ENCODE measurements around the gene NOL11.
"Not testable (repeated sequence)": the region's sequence is repeated elsewhere in the genome, so short reads cannot be mapped to it uniquely, and the experiment has no call there.

NOL11 gene

DNA sequence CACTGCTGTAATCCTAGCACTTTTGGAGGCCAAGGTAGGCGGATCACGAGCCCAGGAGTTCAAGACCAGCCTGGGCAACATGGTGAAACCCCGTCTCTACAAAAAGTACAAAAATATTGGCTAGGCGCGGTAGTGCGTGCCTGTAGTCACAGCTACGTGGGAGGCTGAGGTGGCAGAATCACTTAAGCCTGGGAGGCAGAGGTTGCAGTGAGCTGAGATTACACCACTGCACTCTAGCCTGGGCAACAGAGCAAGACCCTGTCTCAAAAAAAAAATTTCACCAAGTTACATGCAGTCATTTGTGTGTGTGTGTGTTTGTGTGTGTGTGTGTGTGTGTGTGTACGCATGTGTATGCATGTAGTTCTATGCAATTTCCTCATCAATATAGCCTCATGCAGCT is 14.9 kb upstream of the NOL11 start:
- intact Hi-C loops (cut with DNase I); DNase-seq: not testable (repeated sequence)

DNA sequence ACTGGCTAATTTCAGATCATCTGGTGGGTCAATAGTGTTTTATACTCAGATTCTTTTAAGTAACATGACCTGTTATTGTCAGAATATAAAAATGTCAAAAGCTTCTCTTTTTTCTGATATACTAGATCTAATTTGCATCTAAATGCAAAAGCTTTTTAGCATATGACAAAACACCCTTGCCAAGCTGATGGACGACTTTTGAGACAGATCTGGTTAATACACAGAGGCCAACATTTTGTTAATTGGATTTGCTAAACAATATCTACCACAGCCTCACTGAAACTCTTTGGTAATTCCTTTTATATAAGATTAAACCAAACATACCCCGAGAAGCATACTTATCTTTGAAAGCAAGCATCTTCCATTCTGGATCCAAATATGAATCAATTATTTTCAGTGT is 10.3 kb upstream of the NOL11 start:
- intact Hi-C loops (cut with DNase I) = no loop called here
- DNase-seq = no peak

DNA sequence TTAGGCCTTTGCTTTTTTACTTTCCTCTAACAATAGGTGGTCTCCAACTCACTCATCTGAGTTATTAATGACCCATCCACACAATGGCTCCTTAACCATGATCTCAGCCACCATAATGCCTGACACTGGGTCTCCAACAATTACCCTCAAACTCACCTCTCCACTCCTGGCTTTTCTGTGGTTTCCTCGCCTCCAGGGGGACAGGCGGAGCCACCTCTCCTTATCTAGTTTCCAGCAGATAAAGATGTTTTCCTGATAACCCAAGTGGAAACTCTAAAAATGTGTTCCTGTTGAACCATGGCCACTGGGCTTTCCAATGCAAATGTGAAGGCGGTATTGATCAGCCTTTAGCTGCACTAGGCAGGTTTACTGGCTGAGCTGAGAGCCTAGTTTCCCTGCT is 9.4 kb upstream of the NOL11 start:
- intact Hi-C loops (cut with DNase I) = no loop called here
- DNase-seq = no peak

DNA sequence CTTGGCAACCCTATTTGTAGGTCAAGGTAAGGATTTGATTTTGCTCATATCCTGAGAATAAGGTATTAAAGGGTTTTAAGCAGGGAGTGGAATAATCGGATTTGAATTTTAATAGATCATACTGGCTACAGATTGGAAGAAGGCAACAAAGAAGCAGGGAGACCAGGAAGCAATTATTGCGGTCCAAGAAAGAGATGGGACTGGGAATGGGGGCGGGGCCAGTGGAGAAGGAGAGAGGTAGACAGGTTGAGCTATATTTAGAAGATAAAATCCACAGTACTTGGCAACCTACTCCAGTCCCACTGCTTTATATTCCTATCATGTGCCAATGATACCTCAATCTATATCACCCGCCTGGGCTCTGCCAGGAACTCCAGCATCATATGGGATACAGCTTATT is 5.8 kb upstream of the NOL11 start:
- DNase-seq = no peak
- intact Hi-C loops (cut with DNase I) = no loop called here

DNA sequence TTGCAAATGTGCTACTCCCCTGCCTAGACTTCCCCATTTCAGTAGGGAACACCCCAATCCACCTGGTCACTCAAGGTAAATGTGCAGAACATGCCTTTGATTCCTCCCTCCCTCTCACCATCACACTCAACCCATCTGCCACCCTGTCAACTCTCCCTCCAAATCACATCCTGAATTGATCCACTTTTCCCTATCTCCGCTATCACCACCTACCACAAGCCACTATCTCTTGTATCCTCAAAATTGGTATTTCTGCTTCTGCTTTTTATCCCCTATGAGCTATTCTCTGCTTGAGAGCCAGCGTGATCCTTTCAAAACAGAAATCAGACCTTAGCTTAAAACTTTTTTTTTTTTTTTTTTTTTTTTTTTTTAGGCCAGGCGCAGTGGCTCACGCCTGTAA is 5.4 kb upstream of the NOL11 start:
- intact Hi-C loops (cut with DNase I) = no loop called here
- DNase-seq = no peak

DNA sequence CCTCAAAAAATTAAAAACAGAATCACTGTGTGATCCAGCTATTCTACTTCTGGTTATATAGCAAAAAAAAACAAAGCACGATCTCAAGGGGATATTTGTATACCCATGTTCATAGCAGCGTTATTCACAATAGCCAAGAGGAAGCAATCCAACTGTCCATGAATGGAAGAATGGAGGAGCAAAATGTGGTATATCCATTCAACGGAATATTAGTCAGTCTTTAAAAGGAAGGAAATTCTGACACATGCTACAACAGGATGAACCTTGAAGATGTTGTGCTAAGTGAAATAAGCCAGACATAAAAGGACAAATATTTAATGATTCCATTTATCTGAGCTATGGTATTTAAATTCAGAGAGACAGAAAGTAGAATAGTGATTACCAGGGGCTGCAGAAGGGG is 4.6 kb upstream of the NOL11 start:
- intact Hi-C loops (cut with DNase I) = no loop called here
- no peak for DNase-seq

DNA sequence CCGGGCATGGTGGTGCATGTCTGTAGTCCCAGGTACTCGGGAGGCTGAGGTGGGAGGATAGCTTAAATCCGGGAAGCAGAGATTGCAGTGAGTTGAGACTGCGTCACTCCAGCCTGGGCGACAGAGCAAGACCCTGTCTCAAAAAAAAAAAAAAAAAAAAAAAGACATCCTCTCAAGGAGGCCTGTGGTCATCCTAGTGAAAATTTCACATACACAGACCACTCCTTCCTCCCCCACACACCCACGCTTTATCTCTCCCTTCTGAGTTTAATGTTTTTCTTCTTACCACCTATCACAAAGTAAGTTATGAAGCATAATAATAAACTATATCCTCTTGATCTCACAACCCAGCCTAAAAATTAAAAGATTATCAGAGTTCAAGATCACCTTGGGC is 1.3 kb upstream of the NOL11 start:
- no peak for DNase-seq
- intact Hi-C loops (cut with DNase I) = loop anchor here (5.0 kb wide), 1 partner anchor 276 kb away; no protein-coding TSS in a partner anchor

DNA sequence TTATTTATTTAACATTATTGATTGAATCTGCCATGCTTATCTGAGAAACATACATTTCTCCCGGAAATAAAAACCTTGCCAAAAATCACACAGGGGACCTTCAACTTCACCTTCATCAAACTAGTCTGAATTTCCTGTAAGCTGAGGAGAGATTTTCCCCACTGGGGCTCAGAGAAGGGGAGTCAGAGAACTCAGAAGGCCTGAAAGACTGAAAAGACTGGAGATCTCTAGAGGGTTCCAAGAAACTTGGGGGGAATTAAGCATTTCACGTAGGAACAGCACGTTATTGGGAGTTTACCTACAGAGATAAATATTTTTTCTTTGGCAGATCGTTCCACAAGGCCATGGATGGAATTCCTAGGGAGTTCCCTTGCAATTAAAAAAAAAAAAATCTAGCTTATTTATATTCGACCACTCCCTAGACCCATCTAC is 528 bp upstream of the NOL11 start:
- no peak for DNase-seq
- intact Hi-C loops (cut with DNase I) = loop anchor here (5.0 kb wide), 1 partner anchor 275 kb away; no protein-coding TSS in a partner anchor

DNA sequence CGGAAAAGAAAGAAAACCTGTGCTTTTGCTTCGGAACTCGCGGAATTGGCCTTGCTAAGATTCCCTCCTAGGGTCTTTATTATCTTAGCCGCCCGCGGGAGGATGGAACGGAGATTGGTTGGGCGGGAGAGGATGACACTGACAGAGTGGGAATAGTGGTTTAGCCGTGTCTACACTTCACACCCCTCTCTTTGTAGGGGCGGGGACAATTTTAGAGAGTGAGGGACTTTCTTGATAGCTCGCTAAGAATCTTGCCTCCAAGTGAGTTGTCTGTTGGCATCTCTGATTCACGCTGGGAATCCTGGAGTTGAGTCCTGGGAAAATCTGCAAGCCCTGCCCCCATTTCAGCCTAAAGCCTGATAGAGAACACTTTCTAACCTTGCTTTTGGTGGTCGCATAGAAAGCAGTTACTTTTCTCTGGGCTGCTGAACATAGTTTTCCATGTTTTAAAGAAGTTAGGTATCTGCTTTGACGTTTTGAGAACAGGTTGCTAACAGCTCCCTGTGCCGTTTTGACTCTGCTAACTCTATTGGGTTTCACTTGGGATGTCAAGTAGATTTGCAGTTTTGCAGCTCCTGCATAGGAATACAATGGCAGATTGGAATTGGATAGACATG is 697 bp downstream of the NOL11 start:
- no peak for DNase-seq
- intact Hi-C loops (cut with DNase I) = loop anchor here (5.0 kb wide), 1 partner anchor 274 kb away; no protein-coding TSS in a partner anchor

DNA sequence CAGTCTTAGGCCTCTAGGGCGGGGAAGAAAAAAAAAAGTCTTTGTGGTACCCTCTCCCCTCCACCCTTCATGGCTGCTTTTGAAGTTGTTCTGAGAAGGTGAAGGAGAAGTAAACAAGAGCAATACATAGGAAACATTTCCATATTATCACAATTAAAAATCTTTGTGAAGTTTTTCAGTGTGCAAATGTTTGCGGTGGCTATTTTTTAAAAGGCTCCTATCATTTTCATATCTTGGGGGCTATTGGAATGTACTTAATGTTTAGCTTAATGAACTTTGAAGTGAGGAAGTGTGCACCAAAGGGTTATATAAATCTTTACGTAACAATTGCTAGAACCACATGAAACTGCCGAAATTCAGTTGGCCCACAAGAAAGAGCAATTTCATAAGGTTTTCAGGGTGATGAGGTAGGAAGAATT is 7.6 kb downstream of the NOL11 start:
- intact Hi-C loops (cut with DNase I) = no loop called here
- DNase-seq = no peak

DNA sequence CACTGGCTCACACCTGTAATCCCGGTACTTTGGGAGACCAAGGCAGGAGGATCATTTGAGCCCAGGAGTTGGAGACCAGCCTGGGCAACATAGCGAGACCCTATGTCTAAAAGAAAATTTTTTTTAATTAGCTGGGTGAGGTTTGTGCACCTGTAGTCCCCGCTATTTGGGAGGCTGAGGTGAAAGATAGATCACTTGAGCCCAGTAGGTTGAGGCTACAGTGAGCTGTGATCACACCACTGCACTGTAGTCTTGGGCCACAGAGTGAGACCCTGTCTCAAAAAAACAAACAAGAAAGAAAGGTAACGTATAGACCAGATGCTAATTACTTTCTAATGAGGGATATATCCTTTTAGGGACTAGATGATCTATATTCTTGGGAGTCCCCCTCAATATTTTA is 8.1 kb downstream of the NOL11 start:
- intact Hi-C loops (cut with DNase I) = no loop called here
- no peak for DNase-seq

DNA sequence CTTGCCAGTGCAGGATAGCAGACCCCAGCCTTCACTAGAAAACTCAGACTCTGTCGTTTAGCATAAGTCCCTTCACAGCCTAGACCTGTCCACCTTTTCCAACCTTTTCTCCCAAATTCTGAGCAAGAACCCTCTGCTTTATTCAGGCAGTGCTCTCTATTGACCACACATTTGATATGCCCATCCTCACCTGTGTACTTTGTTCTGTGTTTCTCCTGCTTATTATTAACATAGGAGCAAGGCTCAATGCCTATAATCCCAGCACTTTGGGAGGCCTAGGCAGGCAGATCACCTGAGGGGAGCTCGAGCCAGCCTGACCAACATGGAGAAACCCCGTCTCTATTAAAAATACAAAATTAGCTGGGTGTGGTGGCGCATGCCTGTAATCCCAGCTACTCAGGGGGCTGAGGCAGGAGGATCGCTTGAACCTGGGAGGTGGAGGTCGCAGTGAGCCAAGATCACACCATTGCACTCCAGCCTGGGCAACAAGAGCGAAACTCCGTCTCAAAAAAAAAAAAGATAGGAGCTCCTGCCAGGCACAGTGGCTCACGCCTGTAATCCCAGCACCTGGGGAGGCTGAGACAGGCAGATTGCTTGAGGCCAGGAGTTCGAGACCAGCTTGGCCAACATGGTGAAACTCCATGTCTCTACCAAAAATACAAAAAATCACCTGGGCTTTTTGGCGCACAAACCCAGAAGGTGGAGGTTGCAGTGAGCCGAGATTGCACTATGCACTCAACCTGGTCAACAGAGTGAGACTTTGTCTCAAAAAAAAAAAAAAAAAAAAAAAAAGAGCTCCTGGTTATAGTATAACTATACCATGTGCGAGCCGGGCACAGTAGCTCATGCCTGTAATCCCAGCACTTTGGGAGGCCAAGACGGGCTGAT is 9.7 kb downstream of the NOL11 start:
- intact Hi-C loops (cut with DNase I); DNase-seq: not testable (repeated sequence)

DNA sequence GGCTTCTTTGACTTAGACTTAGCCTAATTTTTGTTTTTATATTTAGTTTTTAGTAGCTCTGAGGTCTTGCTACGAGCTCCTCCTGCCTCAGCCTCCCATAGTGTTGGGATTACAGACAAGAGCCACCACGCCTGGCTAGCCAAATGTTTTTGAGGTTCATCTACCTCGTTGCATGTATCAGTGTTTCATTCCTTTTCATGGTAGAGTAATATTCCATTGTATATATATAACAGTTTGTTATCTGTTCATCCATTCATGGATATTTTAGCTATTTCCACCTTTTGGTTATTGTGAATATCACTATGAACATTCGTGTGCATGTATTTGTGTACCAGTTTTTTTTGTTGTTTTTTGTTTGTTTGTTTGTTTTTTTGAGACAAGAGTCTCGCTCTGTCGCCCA is 12.2 kb downstream of the NOL11 start:
- intact Hi-C loops (cut with DNase I) = no loop called here
- DNase-seq = no peak

DNA sequence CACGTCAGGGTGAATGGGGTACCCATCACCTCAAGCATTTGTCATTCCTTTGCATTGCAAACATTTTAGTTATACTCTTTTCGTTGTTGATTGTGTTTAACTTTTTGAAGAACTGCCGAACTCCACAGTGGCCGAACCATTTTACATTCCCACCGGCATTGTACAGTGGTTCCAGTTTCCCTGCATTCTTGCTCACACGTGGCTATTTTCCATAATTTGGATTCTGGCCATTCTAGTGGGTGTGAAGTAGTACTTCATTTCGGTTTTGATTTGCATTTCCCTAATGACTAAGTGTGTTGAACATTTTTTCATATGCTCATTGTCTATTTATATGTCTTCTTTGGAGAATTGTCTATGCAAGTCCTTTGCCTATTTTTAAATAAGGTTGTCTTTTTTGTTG is 13.0 kb downstream of the NOL11 start:
- DNase-seq = no peak
- intact Hi-C loops (cut with DNase I) = no loop called here

DNA sequence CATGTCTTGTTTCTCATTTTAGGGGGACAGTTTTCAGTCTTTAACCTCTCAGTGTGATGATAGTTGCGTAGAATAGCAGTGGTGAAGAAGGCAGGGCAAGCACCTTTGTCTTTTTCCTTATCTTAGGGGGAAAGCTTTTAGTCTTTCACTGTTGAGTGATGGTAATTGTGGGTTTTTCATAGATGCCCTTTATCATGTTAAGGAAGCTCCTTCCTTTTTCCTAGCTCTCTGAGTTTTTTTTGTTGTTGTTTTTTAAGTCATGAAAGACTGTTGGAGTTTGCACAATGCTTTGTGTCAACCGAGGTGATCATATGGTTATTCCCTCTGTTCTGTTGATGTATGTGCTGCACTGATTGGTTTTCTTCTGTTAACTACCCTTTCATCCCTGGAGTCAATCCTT is 15.7 kb downstream of the NOL11 start:
- DNase-seq = no peak
- intact Hi-C loops (cut with DNase I) = no loop called here

DNA sequence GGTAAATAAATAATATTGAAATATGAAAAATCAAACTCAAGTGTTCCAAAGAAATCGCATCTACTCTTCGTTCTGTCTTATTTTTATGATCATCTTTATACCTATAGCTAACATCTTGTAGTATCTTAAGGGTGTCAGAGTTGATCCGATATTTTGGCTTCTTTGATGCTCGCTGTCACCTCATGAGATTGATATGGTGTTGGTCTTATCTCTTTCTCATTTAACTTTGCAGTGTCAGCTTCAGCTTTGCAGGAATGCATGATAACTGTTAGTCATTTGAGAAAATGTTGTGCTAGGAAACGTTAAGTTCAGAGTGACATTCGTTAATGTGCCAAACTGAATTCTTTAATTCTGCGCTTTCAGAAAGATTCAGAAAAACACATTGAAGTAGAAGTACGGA is 19.4 kb downstream of the NOL11 start:
- no peak for DNase-seq
- intact Hi-C loops (cut with DNase I) = no loop called here

DNA sequence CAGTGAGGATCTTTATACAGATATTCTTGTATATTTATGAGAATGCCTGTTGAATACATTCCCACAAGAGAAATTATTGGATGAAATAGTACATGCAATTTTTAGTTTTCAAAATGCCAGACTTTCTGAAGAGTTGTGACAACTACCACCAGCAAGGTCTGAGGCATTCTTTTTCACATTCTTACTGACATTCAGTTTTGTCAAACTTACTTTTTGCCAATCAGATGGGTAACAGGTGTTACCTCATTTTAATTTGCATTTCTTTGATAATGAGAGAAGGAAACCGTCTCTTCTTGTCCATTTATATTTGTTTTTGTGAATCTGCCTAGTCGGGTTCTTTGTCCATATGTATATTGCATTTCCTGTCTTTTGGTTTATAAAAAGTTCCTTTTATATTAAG is 24.3 kb downstream of the NOL11 start:
- DNase-seq = no peak
- intact Hi-C loops (cut with DNase I) = no loop called here

DNA sequence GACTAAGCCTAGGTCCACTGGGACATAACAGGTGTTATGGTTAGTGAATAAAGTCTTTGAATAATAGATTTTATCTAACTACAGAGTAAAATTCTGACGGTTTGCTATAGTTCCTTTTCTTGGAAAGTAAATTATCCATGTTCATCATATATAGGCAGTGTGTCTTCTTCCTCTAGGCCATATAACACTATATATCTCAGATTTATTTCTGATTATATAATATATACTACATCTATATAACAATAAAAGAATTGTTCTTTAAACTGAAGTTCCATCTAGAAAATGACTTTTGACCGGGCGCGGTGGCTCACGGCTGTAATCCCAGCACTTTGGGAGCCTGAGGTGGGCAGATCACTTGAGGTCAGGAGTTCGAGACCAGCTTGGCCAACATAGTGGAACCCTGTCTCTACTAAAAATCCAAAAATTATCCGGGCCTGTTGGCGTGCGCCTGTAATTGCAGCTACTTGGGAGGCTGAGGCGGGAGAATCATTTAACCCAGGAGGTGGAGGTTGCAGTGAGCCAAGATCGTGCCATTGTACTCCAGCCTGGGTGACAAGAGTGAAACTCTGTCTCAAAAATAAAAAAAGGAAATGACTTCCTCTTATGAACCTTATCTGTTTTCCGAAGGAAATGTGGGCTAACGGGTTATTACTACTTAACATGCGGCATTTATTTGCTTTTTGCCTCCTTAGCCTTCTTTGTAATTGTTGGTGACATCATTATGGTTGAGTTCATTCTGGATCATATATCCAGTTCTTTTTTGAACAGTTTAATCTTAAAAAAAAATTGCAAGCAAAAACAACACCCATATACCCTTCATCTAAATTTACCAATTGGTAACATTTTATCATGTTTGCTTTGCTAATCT is 29.2 kb downstream of the NOL11 start:
- peak in 1 of 10 donors; percentile 37 for DNase-seq
- intact Hi-C loops (cut with DNase I) = no loop called here

DNA sequence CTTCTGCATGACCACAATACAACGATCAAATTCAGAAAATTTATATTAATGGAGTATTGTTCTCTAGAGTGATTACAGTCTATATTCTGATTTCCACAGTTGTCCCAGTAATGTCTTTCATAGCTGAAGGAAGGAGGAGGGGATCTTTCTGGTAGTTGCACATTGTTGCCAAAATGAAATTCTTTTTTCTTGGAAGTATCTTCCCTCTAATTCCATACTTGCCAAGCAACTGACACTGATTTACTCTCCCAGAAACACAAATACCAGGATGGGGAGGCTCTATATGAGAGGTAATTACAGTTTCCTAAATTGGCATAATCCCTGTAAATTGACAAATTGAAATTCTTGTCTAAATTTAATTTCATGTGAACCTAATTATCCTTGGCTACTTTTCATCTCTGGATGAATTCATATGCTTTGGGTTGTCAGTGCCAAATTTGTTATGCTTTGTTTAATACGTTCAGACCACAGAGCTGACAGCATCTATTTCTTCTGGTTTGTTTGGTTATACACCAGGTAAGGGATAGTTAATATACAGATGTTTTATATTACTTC is 30.0 kb downstream of the NOL11 start:
- intact Hi-C loops (cut with DNase I) = no loop called here
- DNase-seq = no peak

DNA sequence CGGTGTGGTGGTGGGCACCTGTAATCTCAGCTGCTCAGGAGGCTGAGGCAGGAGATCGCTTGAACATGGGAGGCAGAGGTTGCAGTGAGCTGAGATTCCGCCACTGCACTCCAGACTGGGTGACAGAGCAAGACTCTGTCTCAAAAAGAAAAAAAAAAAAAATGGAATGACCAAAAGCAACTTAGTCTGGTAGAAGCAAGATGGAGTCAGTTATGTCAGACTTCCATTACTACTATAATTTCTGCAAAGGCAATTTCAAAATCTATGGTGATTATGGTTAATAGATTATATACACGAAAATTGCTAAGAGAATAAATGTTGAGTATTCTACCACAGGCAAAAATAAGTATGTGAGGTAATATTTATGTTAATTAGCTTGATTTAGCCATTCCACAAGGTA is 32.3 kb downstream of the NOL11 start:
- no peak for DNase-seq
- intact Hi-C loops (cut with DNase I) = no loop called here
